AG09319 (cell line): ENCODE measurements around the gene DST.

Source experiments
- DNase-seq: peaks from one replicate; pipeline ENCODE4 v3.0.0-alpha.2; 2010; ENCODE audit warnings: low read depth; ENCODE audit errors: extremely low read depth
- CTCF ChIP-seq: IDR thresholded peaks from 2 replicates; pipeline ENCODE4 v1.5.1; 2011; ENCODE audit warnings: low read depth, mild to moderate bottlenecking, inconsistent platforms, low read length, moderate library complexity

The DST gene

GRCh38 chr6:56677559-56677958, 34.9 kb upstream of the DST start:
- DNase-seq = no peak
- no peak for TF ChIP-seq CTCF

- no peak for TF ChIP-seq CTCF
- DNase-seq = no peak
These were observed 29.2 kb upstream of the DST start for GRCh38 chr6:56671651-56672461.

- no peak for TF ChIP-seq CTCF
- DNase-seq = no peak
These were observed 28.5 kb upstream of the DST start for GRCh38 chr6:56671160-56671559.

GRCh38 chr6:56669041-56669440, 26.4 kb upstream of the DST start:
- TF ChIP-seq CTCF = no peak
- no peak for DNase-seq

GRCh38 chr6:56668158-56668557, 25.5 kb upstream of the DST start:
- TF ChIP-seq CTCF = no peak
- no peak for DNase-seq

- no peak for TF ChIP-seq CTCF
- no peak for DNase-seq
These were observed 24.6 kb upstream of the DST start for GRCh38 chr6:56667336-56667735.

- no peak for TF ChIP-seq CTCF
- no peak for DNase-seq
These were observed 21.3 kb upstream of the DST start for GRCh38 chr6:56664029-56664428.
